ENCODE data around the gene KDM2A. TPM values are rescaled to one million over a fixed set of nuclear protein-coding genes. Genes with fewer than 3 reads are reported as not detected.
A peak's percentile ranks its signal among the peaks of the same experiment; 100 is the strongest.

The KDM2A gene
- total and polyA plus RNA-seq, 2 experiments from 2014 or later, result 25.0 to 54.1 TPM

- Histone ChIP-seq H3K27ac (ENCODE audit: low read depth) (no peak overlapping the region), H3K4me2 (no peak overlapping the region), H3K4me1 (ENCODE audit: insufficient read depth) (peaks cover 25% of the 10 kb centered on the region), H3K9me2 (ENCODE audit: insufficient read depth) (no peaks in the 10 kb centered on the region), H3F3A (replicated peaks; ENCODE audit: low read depth) (peaks cover 23% of the 10 kb centered on the region), H2AFZ (peak overlapping the region; percentile 78; the same call in 1 of the 2 replicates), H3K27me3 (ENCODE audit: insufficient read depth) (no peaks in the 10 kb centered on the region), H3K79me2 (replicated peaks; ENCODE audit: insufficient read depth) (peaks cover 38% of the 10 kb centered on the region), H3K36me3 (ENCODE audit: insufficient read depth) (peaks cover 3% of the 10 kb centered on the region; the same call in 1 of the 2 replicates), H4K20me1 (replicated peaks; ENCODE audit: insufficient read depth) (peaks cover 12% of the 10 kb centered on the region; the same call in 1 of the 2 replicates), H3K4me3 (peak overlapping the region; percentile 47; the same call in 1 of the 2 replicates)
- peaks cover 21% of the 10 kb centered on the region for H3K27me3 Mint-ChIP-seq (ENCODE audit: insufficient read depth, low read depth, poor library complexity)
- H3K27ac Mint-ChIP-seq, result no peak overlapping the region
- TF ChIP-seq CTCF (conservative IDR thresholded peaks at IDR 0.05; ENCODE audit: low read depth in 2 of 2) (peak; percentile 34 to 82), ETS1 (IDR thresholded peaks at IDR 0.05) (no peak)
- no peaks in the 10 kb centered on the region for H3K9me3 Mint-ChIP-seq
- H3K4me1 Mint-ChIP-seq, result peaks cover 51% of the 10 kb centered on the region
- H3K4me3 Mint-ChIP-seq, result peak overlapping the region; percentile 78
- H3K36me3 Mint-ChIP-seq (ENCODE audit: low read depth), result peaks cover 12% of the 10 kb centered on the region; the same call in 2 of the 3 replicates
- DNase-seq (ENCODE audit: low spot score) (peak; percentile 84), ATAC-seq (peak; percentile 35)
These were observed 146.8 kb downstream of the KDM2A start for GRCh38 chr11:67265633-67266448.

- ATAC-seq, result no peak; the same call in 2 of the 3 replicates
- Histone ChIP-seq H3K36me3 (ENCODE audit: insufficient read depth) (peaks cover 3% of the 10 kb centered on the region; the same call in 1 of the 2 replicates), H3K79me2 (replicated peaks; ENCODE audit: insufficient read depth) (peaks cover 46% of the 10 kb centered on the region), H3K9me2 (ENCODE audit: insufficient read depth) (no peaks in the 10 kb centered on the region), H2AFZ (peak within 1 kb of the TSS; percentile 78), H3K4me1 (ENCODE audit: insufficient read depth) (peaks cover 32% of the 10 kb centered on the region), H3K27ac (ENCODE audit: low read depth) (no peak within 1 kb of the TSS), H3K4me3 (peak within 1 kb of the TSS; percentile 92), H4K20me1 (replicated peaks; ENCODE audit: insufficient read depth) (peaks cover 17% of the 10 kb centered on the region; the same call in 1 of the 2 replicates), H3K27me3 (ENCODE audit: insufficient read depth) (no peaks in the 10 kb centered on the region), H3K4me2 (peak within 1 kb of the TSS; percentile 97), H3F3A (replicated peaks; ENCODE audit: low read depth) (peaks cover 23% of the 10 kb centered on the region)
- H3K27me3 Mint-ChIP-seq (ENCODE audit: insufficient read depth, low read depth, poor library complexity), result peaks cover 19% of the 10 kb centered on the region
- no peaks in the 10 kb centered on the region for H3K9me3 Mint-ChIP-seq
- H3K36me3 Mint-ChIP-seq (ENCODE audit: low read depth), result peaks cover 12% of the 10 kb centered on the region; the same call in 2 of the 3 replicates
- peak within 1 kb of the TSS; percentile 95 for H3K4me3 Mint-ChIP-seq
- H3K4me1 Mint-ChIP-seq, result peaks cover 59% of the 10 kb centered on the region
- peak; percentile 67 for DNase-seq (ENCODE audit: low spot score)
- H3K27ac Mint-ChIP-seq, result no peak within 1 kb of the TSS
- no peak for TF ChIP-seq REST (IDR thresholded peaks at IDR 0.05; ENCODE audit: unreplicated experiment)
- TF ChIP-seq ZNF462 (CRISPR knock-in tag; IDR thresholded peaks at IDR 0.05), result no peak
These were observed 147.6 kb downstream of the KDM2A start, which contains the start of gene GRK2 for GRCh38 chr11:67266449-67267187. Gene GRK2, plus strand, starts transcription at chr11:67266473. Its CDS starts 227 bp downstream, at chr11:67266700.

All from GM23338 (cell line).